Measurements from ENCODE around the gene DLK1.

DNA sequence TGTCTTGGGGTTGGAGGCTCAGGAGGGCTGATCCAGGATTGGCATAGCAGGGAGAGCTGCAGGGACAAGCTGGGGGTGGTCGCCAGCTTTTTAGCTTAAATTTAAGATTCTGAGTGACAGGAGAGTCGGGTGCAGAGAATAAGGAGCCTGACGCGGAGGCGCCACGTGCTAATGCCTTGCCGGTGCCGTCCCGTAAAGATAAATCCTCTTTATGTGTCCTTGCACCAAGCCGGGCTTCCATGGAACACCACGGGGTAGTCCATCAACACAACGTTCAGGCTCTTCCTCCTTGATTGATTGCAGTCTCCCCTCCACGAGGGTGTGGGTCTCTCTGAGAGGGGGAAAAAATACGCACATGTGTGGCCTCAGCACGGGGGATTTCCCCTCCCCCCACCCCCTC lies 3.9 kb downstream of the DLK1 start:
- TF ChIP-seq, protein P1, sequence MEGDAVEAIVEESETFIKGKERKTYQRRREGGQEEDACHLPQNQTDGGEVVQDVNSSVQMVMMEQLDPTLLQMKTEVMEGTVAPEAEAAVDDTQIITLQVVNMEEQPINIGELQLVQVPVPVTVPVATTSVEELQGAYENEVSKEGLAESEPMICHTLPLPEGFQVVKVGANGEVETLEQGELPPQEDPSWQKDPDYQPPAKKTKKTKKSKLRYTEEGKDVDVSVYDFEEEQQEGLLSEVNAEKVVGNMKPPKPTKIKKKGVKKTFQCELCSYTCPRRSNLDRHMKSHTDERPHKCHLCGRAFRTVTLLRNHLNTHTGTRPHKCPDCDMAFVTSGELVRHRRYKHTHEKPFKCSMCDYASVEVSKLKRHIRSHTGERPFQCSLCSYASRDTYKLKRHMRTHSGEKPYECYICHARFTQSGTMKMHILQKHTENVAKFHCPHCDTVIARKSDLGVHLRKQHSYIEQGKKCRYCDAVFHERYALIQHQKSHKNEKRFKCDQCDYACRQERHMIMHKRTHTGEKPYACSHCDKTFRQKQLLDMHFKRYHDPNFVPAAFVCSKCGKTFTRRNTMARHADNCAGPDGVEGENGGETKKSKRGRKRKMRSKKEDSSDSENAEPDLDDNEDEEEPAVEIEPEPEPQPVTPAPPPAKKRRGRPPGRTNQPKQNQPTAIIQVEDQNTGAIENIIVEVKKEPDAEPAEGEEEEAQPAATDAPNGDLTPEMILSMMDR (IDR thresholded peaks at IDR 0.05 in 8 of 11, conservative IDR thresholded peaks at IDR 0.05 in 3 of 11) = no peak
- no peak for TF ChIP-seq POLR2AphosphoS5 (IDR thresholded peaks at IDR 0.05)

Measured in spleen (tissue), 7 donors.